Fibroblast of gingiva (primary cell): ENCODE measurements around the gene NIFK.
A peak's percentile ranks its signal among the peaks of the same experiment; 100 is the strongest.
"Not testable (repeated sequence)": the region's sequence is repeated elsewhere in the genome, so short reads cannot be mapped to it uniquely, and the experiment has no call there.

Experiments
- DNase-seq: peaks from one replicate; pipeline ENCODE4 v3.0.0-alpha.2; 2011; ENCODE audit warnings: low read depth

NIFK gene

GRCh38 chr2:121731366-121731765 lies 5.3 kb downstream of the NIFK start:
- DNase-seq = no peak

GRCh38 chr2:121727950-121728349 lies 8.7 kb downstream of the NIFK start:
- no peak for DNase-seq

- no peak for DNase-seq
Observed at GRCh38 chr2:121727332-121727731, 9.3 kb downstream of the NIFK start.

GRCh38 chr2:121723316-121723715 lies 13.4 kb downstream of the NIFK start:
- no peak for DNase-seq

- peak; percentile 14 for DNase-seq
Observed at GRCh38 chr2:121722479-121722878, 14.2 kb downstream of the NIFK start.

- peak; percentile 75 for DNase-seq
Observed at GRCh38 chr2:121721926-121722325, 14.7 kb downstream of the NIFK start.

- no peak for DNase-seq
Observed at GRCh38 chr2:121717529-121717928, 19.1 kb downstream of the NIFK start.

GRCh38 chr2:121716126-121716525 lies 20.5 kb downstream of the NIFK start:
- DNase-seq = no peak

- not testable (repeated sequence) for DNase-seq
Observed at GRCh38 chr2:121711481-121711880, 25.2 kb downstream of the NIFK start.

- DNase-seq = no peak
Observed at GRCh38 chr2:121710470-121711170, 26.1 kb downstream of the NIFK start.

GRCh38 chr2:121709776-121710469 lies 26.8 kb downstream of the NIFK start:
- no peak for DNase-seq

GRCh38 chr2:121707920-121708361 lies 28.7 kb downstream of the NIFK start:
- DNase-seq = no peak

- DNase-seq = no peak
Observed at GRCh38 chr2:121707344-121707919, 29.2 kb downstream of the NIFK start.

GRCh38 chr2:121705958-121706357 lies 30.7 kb downstream of the NIFK start:
- no peak for DNase-seq

- DNase-seq = no peak
Observed at GRCh38 chr2:121705390-121705789, 31.3 kb downstream of the NIFK start.

- not testable (repeated sequence) for DNase-seq
Observed at GRCh38 chr2:121701761-121702160, 34.9 kb downstream of the NIFK start.

- peak; percentile 50 for DNase-seq
Observed at GRCh38 chr2:121699421-121700333, 37.0 kb downstream of the NIFK start.

GRCh38 chr2:121698318-121698930 lies 38.3 kb downstream of the NIFK start:
- DNase-seq = no peak

GRCh38 chr2:121697108-121697631 lies 39.5 kb downstream of the NIFK start:
- DNase-seq = no peak

GRCh38 chr2:121696410-121696930 lies 40.2 kb downstream of the NIFK start:
- no peak for DNase-seq

- DNase-seq = no peak
Observed at GRCh38 chr2:121695171-121695451, 41.6 kb downstream of the NIFK start.
